Fibroblast of skin of left biceps (primary cell): ENCODE results near the gene MRPS34.

ENCODE experiments used
- DNase-seq, 2 experiments: peaks; one replicate each; pipeline ENCODE4 v3.0.0-alpha.2; 2013; ENCODE audit warnings: low read depth in 2 of 2

The MRPS34 gene

DNA sequence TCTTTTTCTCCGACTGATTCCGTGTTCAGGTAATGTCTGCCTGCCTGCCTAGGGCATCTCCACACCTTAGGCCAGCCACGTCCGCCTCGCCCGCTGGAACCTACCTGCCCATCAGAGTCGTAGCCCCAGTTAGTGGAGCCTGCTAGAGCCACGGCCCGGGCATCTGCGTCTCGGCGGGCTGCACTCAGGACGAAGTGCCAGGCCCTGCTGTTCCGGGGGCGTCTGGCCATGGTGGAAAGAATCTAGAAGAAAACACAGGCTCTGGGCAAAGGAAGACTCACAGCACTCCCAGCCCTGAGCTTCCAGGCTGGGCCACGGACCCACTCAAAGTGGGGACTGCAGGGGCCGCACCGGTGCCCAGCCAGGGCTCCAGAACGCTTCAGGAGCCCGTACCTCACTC, 8.3 kb upstream of the MRPS34 start:
- DNase-seq: no peak

DNA sequence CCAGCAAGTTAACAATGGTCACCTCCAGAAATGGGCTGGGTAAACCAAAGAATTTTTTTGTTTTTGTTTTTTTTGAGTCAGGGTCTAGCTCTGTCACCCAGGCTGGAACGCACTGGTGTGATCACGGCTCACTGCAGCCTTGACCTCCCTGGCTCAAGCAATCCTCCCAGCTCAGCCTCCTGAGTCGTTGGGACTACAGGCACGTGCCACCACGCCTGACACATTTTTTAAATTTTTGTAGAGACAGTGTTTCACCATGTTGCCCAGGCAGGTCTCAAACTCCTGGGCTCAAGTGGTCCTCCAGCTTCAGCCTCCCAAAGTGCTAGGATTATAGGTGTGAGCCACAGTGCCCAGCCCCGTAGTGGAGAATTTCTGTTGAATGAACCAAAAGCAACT, 7.7 kb upstream of the MRPS34 start:
- DNase-seq: no peak

DNA sequence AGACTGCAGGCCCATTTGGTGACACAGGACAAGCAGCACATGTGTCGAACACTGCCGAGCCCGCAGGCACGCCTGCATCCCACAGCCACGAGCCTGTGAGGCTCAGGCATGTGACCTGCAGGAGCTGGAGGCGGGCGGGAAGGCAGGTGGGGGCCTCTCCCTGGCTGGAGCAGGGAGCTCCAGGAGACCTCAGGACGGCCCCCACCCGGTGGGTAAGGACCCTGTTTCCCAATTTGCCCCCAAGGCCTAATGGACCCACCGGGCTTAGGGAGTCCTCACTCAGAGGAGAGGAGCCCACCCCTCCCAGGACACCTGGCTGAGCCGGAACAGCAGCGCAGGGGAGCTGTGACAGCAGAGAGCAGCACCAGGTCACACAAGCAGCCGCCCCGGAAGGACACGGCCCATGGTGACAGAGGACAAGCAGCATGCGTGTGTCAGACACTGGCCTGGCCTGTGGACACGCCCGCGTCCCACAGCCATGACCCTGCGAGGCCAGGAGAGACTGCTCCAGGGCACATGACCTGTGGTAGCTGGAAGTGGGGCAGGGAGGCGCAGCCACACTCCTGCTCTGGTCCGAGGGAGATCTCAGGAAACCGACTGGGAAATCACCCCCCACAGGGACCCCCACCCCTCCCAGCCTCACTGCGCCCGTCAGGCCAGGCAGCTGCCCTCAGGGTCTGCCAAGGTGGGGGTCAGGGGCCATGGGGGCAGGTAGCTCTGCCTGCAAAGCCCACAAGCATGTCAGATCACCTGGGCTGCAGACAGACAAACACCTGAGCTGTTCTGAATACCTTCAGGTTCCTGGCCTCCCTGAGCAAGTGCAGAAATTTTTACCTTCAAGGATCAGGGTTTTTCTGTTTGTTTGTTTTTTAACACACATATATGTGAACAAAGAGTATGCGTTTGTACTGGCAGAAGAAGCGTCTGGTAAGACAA, 7.1 kb upstream of the MRPS34 start:
- DNase-seq: no peak

DNA sequence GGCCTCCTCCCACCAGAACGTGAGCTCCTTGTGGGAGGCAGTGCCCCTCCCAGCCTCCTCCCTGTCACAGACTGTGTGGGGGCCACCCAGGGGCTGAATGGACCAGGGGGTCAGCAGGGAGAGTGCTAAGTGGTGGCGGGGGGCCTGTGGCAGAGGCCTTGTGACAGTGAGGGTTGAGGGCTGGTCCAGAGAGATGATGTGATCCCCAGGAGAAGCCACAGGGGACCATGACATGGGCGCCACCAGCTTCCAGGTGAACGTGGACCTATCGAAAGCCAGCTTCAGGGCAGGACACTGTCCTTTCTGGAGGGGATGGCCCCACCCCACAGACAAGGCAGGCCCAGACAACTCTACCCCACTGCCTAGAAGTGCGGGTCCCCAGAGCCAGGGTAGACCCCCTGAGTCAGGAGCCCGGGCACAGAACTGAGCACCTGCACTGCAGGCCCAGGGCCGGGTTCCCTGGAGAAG, 6.3 kb upstream of the MRPS34 start:
- DNase-seq: no peak

DNA sequence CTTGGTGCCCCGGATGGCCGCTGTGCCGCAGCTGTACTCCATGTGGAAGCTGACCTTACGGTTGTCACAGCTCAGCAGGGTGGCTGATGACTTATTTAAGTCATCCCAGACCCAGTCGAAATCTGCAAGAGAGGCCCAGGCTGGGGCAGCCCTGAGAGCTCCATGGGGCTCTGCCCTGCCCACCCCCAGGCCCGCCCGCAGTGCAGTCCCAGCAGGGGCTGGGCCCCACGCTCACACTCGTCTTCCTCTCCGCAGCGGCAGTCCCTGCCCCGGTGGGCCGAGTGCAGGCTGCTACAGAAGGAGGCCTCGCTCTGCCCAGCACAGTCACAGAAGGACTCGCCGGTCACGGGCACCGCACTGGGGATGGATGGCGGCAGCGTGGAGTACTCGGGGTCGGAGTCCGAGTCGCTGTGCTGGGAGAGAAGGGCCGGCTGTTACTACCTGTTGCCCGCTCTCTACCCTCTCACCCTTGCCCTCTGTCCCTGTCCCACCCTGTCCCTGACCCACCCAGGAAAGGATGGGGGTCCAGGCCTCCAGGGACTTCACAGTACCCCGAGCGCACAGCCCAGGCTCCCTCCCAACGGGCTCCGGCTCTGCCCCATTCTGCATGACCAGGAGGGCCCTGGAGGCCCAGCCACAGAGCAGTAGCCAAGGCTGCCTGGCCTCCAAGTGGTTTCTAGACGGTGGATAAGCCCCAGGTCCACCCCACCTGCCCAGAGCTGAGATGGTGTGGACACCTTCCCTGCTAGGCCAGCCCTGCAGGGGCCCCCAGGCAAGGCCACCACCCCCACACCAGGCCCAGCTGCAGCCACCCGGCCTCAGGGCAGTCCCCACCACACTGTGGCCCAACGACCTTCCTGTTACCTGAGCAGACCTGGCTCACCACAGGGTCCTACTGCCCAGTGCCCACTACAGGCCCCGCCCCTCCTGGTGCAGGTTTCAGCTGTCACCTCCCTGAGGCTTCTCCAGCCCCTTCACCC, 5.6 kb upstream of the MRPS34 start:
- no peak for DNase-seq

DNA sequence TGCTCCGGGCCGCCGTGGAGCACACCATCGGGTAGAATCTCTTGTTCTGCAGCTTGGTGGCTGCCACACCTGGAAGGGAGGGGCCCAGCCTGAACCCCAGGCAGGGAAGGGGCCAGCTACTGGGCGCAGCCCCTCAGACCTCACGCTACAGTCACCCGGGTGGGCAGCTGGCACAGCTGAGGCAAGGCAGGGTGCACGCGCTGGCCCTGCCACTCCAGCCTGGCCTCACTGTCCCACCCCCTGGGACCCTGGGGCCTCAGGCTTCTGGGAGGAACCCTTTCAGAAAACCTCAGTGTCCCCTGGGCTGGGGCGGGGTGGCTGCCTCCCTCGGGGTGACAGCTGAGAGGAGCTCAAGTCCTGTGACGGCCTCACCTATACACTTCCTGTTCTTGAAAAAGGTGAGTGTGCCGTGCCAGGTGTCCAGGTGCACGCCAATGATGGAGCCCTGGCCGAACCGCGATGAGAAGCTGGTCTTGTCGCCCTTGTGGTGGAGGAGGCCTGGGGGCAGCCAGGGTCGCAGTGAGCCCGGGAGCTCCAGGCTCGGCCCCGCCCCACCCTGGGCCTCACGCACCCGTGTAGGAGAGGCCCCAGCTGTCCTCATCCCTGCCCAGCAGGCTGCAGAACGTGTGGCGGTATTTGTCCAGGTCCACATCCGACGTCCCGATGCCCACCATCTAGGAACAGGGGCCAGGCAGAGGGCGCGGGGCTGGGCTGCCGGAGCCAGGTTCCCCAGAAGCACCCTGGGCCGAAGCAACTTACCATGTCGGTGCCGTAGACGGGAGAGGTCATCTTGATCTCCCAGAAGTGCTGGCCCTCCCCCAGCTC, 4.7 kb upstream of the MRPS34 start:
- DNase-seq: no peak

DNA sequence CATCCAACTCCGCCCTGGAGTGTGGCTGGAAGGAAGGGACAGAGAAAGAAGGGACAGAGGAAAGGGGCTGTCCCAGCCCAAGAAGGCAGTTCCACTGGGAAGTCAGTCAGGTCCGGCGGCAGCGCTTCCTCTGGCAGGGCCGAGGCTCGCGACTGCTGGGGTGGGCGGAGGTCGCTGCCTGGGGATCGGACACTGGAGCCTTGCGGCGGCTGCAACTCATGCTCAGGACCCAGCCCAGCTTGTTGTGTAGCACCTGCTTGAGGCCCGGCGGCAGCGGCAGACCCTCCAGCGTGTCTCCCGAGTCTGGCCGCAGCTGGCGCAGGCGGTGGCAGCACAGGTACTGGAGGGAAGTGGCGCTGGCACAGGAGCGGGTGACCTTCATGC, 4.0 kb upstream of the MRPS34 start:
- no peak for DNase-seq

DNA sequence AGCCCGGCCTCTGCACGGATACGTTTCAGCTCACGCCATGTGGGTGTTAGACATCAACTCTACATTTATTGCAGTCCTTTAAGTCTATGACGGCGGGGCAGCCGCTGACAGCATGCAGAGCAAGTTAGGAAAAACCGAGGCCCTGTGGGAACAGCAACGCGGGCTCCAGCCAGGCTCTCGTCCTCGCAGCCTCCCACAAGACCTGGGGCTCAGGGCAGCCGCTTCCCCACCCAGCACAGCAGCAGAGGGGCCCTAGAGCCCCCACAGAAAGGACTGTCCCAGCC, 3.7 kb upstream of the MRPS34 start:
- no peak for DNase-seq

DNA sequence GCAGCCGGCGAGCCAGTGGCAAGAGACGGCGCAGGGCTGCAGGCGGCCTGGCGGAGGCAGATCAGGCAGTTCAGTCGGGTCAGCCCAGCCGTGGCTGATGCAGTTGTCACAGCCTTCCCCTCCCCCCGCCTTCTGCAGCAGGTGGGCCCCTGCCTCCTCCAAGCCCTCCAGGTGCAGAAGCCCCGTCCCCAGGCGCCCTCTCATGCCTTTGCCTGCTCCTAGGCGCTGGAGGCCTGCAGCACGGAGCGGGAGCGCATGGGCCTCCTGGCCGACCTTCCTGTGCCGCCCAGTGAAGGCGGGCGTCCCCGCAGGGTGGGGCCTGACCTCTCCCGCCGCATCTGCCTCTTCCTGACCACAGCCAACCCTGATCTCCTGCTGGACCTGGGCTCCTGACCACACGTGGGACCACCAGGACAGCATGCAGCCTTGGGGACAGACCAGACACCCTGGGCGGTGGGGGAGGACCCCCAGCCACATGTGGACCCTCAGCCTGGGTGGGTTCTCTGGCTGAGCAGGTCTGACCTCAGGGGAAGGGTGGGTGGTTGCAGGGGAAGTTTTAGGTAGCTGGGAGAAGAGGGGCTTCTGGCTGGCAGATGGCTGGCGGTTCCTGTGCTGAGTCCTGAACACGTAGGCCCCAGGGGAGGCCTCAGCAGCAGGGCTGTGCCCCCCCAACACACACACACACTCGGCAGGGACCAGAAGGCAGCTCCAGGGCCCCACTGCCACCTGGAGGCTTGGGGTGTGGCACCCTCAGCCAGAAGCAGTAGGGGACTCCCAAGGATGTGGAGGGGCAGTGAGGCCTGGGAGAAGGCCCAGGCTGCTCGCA, 3.1 kb upstream of the MRPS34 start:
- no peak for DNase-seq

DNA sequence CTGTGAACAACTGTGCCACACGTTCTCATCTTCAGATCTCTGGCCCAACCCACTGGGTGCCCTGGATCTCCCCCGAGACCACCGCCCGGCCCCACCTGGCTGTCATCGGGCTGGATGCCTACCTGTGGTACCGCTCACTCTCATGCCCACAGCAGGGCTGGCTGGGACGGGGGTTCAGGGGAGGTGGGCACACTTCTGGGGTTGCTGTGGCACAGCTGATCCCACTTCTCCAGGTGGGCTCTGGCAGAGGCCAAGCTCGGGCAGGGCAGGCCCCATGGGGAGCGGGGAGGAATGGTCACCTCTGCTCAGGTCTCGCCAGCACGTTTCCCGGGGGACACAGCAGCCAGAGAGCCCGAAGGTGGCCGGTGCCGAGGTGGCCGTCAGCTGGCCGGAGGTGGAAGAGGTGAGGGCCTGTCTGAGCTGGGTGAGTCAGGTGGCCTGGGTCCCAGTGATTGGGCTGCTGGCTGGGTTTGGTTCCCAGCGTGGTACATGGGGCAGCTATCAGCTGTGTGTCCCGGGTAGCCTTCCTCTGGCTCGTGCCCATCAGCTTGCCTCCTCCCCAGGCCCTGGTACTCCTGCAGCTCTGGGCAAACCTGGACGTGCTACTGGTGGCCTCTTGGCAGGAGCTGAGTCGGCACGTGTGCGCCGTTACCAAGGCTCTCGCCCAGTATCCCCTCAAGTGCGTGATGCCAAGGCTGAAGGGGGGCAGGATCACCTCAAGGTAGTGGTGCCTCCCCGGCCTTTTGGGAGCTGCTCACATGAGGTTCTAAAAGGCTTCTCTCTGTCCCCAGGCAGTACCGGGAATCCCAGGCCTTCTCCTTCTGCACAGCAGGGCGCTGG, 2.3 kb upstream of the MRPS34 start:
- no peak for DNase-seq

DNA sequence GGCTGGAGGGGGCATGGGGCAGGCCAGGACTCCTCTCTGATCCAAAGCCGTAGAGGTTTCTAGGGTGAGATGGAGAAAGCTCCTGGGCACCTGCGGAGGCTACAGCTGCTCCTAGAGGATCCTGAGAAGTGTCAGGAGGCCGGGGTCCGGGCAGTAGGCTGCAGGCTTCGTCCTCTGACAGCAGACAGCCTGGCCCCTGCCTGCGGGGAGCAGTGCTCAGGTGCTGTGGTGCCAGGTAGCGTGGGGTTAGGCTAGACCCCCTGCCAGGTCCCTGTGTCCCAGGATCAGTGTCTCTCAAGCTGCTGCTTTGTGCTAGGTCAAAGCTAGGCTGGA, 1.5 kb upstream of the MRPS34 start:
- no peak for DNase-seq

DNA sequence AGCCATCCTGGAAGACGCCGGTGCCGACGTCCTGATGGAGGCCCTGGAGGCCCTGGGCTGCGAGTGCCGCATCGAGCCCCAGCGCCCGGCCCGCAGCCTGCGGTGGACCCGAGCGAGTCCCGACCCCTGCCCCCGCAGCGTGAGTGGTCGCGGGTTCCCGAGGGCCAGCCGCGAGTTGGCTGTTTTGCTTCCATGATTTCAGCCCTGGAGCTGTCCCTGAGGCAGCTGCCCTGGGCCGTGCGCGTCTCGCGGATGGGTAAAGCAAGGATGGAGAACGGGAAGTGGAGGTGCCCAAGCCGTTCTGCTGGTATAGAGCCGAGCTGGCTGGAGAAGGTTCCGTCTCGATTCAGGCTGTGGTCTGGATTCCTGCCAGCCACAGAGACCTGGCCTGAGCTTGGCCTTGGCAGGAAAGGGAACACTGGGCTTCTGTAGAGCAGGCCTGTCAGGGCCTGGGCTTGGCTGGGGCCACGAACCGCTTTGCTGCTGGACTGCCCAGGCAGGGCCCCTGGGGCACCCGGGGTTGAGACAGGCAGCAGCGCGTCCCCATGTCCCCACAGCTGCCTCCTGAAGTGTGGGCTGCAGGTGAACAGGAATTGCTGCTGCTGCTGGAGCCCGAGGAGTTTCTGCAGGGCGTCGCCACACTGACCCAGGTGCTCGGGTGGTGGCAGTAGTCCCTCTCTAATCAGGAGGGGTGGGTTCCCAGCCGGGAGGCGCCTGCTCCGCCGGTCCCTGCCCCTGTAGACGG, 941 bp upstream of the MRPS34 start:
- DNase-seq: no peak

DNA sequence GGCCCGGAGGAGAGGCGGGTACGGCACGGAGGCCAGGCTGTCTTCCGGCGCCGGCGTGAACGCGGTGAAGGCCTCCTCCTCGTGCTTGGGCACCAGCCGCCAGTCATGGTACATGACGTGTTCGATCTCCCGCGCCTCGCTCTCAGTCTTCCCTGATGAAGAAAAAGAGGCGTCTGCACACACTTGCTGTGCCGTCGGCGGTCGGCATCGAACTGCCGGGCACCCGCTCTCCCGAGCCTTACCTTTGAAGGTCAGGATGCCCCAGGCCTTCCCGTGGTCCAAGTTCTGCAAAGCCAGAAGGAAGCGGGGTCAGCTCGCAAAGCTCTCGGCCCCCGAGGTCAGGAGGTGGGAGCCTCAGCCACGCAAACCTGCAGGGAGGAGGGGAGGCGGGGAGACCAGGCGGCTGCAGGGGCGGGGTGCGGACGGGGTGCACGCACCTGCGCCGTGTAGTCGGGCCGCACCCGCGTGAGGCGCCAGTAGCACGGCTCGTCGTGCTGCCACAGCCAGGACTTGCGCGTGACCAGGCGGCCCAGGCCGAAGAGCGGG, 499 bp downstream of the MRPS34 start, which contains the start of gene EME2:
Gene EME2 (plus strand): TSS at position 449 of the 546 bp plus-strand sequence. CDS start 418 bp downstream, outside the sequence.
- no peak for DNase-seq

DNA sequence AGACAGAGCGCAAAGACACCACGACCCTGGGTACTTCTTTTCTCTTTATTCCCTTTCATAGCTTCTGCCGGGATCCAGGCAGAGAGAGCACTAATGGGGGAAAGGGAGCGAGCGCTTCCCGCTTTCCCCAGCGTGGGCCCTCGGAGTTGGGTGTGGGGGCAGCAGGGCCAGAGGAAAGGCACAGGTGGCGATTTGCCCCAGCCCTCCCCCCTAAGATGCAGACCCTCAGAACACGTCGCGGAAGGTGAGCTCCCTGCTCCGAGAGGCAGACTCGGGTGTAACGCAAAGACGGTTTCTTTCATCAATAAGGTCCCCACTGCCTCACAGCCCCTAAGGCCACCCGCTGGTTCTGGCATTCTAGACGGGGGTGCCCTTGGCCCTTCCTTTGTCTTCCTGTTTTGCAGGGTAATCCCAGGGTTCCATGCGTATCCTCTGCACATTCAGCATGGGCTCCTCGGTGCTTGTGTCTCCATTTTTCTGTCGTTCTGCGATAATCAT, 1.0 kb downstream of the MRPS34 start:
- no peak for DNase-seq

DNA sequence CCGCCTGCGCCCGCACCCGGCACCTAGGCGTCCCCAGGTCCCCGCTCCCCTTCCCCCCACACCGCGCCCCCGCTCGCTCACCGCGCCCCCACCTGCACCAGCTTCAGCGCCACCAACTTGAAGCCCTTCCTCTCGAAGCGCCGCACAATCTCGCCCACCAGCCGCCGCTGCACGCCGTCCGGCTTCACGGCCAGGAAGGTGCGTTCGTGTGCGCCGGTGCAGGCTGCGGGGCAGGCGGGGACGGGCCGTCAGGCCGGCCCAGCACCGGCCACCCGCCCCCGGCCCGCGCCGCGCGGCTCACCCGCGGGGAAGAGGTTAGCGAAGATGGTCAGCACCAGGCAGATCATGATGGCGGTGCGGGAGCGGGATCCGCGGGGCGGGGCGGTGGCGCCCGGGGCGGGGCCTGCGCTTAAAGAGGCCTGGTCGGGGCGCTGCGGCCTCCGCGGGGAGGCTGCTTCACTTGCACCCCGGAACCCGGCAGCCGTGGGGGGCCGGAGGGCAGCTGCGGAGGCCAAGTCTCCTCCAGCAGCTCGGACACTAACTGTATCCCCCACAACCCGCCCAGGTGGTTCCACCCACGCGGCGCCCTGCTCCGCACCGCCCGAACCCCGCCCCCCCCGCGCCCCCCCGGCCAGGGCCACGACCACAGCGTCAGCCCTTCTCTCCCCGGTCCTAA, 1.6 kb downstream of the MRPS34 start, which contains the start of gene NME3:
Gene NME3 (minus strand): TSS at position 356 of the 676 bp plus-strand sequence. CDS start 9 bp downstream, at position 347.
- DNase-seq: no peak

DNA sequence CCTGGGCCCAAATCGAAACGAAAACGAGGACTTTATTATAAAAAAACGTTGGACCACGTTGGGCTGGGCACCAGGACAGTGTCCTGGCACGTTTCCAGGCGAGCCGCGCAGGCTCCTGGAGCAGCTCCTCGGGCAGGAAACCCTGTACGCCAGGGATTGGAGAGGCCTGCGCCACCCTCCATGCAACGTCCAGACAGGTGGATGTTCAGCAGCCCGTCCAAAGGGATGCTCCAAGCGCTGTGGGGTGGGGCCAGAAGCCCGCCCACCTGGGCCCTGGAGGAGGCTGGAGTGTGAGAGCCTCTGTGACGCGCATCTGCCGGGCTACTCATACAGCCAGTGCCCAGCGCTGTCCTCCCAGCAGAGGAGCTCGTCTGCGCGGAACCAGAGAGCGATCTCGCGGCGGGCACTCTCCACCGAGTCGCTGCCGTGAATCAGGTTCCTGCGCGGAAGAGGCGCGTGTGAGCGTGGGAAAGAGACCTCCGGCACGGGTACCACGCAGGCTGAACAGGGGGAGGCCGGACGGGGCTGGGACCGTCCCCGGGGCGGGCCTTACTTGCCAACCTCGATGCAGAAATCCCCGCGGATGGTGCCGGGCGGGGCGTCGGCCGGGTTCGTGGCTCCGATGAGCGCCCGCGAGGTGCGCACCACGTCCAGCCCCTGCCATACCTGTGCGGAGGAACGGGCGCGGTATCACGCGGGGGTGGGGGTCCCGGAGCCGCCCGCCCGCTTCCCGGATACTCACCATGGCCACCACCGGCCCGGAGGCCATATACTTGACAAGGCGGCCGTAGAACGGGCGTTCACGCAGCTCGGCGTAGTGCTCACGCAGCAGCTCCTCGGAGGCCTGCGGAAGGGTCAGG, 2.4 kb downstream of the MRPS34 start:
- no peak for DNase-seq
